NCI-H2081 treated with DMSO at 0.1 percent for 48 hours (cell line): ENCODE measurements around the gene TLCD1.

Source experiments
- DNase-seq: peaks from one replicate; lab custom pipeline; 2025; lab: John Stamatoyannopoulos, UW

Gene TLCD1

DNA sequence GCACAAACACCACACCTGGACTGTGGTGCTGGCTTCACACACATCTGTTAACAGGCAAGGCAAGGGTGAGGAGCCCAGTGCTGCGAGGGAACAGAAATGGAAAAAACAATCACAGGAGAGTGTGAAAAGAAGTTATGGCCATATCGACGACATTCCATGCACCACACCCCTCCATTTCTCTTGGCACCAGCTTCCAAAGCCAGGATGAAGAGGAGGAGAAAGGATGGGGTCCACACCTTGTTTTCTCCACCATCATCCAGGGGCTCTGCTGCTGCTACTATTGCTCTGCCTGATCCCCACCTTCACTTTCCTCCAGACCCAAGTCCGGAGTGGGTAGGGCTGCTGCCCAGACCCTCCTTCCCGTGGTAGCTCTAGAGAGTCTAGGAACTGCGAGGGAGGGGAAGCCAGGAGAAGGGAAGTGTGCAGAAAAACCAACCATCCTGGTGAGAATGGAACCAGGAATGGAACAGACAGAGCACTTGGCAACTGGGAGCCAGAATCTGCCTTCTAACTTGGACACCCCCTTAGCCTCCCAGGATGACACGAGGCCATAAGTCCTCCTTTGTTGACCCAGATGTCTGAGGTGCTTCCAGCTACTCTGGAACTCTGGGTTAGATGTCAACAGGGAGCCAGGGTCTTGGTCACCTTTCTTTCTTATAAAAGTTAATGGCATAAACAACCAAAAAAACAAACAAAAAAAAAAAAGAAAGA lies 13.2 kb downstream of the TLCD1 start:
- no peak for DNase-seq

DNA sequence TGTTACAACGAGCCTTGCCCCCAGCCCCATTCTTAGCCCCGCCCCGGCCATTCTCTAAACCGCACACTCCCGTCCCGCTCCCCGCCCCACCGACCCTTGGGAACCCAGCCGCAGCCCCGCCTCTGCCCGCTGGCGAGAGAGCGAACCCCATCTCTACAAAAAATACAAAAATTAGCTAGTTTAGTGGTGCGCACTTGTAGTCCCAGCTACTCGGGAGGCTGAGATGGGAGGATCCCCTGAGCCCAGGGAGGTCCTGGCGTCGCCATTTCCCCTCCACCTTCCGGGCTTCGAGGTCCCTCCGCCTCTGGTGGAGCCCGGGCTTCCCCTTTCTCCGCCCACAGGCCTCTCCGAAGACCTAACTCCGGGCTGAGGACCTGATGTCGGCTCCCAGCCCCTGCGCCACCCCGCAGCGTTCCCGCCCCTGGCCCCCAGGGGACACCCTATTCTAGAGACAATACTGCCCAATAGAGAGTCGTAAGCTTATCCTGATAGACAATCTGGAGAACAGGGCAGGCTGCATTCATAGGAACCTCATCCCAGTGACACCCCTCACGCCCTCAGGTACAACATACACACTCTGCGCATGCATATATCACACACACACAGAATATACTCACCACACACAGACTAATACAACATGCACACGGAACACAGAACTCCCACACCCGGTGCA lies 13.9 kb downstream of the TLCD1 start:
- no peak for DNase-seq

DNA sequence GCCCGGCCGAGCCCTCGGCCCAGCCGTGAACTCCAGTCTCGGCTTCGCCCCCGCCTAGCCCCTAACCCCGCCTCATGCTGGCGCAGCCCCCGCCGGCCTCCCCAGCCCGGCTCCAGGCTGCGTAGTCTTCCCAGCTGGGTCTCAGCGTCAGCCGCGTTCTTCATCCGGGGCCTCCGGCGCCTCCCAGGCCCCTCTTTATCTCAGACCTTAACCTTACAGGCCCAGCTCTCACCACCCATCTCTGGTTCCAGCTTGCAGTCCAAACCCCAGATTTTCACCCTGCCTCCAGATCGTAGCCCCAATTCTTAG lies 14.4 kb downstream of the TLCD1 start, which contains the start of gene PROCA1:
PROCA1 (minus strand) TSS at position 166 of the 309 bp plus-strand sequence. CDS start 228 bp downstream, outside the sequence.
- DNase-seq: no peak

DNA sequence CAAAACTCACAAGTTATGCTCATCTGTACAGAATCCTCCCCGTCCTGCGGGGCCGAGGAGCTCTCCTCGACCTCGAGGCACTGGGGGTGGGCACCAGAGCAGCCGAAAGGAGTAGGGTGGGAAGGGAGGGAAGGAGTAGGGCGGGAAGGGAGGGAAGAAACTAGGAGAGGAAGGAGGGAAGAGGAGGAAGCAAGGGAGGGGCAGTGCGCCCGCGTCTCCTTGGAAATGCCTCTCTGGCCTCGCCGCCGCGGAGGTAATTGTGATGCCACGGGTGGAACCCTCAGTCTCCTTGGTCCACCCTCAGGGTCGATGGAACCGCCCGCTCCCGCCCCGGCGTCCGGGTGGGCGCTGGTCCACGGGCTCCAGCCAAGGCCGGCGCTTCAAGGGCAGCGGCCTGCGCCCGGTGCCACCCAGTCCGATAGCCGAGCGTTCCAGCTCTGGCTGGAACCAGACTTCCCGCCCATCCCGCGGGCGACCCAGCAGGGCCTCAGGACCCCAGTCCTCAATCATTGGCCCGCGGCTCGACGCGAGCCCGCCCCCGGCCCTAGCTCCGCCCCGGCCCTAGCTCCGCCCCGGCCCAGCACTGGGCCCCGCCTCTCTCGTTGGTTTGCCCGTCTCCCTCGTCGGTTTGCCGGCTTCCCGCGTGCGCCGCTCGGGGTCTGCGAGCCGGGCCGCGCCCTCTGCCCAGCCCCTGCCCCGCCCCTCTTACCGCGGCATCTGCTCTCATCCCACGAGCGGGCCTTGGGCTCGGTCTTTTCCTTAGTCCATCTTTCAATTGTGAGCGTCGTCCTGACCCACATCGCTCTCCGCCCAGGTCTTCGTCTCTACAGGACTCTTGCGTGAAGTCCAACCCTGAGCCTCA lies 14.9 kb downstream of the TLCD1 start:
- DNase-seq: no peak

DNA sequence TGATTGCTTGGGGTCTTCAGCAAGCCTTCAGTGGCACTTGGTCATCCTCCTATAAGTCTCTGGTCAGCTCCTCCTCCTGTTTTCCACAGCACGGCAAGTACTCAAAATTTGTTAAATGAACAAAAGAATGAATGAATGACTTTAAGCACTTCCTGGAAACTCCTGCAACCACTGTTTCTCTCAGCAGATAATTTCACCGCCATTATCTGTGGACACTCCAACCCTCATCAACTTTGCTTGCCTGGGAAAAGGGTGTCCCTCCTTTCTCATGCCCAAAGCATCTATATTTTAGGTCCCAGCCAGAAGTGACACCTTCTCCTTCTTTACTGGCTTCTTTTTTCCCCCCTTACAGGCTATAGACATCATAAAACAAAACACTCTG lies 18.7 kb downstream of the TLCD1 start:
- no peak for DNase-seq

DNA sequence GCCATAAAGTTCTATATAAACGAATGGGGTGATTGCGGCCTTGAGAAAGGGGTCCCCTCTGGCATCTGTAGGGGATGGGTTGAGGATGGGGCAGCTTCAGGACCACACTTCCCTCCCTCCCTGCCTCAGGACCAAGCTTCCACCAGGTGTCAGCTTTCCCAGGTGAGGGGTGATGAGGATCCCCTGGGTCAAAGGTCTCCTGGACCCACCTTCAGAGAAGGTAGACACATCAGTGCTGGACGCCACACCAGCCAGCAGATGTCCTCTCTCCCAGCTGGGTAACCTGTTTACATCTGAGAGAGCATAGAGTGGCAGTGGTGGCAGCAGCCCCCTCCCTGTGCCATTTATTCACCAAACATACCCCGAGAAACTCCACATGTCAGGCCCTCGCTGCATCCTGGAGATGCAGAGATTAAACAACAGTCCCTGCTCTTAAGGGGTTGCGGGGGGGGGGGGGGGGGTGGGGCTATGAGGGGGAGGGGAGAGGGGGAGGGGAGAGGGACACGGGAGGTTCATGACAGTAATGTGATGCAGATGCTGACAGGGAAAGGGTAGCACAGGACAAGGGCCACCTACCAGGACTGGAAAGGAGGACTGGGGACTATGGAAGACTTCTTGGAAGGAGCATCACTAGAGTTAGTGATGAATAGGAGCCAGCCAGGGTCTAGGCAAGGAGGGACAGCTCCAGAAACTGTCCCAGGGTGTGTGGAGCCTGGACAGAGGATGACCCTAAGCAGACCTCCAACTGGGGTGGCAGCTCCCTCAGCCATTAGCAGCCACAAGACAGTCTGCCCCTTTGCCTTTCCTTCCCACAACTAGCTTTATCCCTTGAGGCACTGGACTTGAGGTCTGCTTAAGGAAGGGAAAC lies 19.3 kb downstream of the TLCD1 start:
- no peak for DNase-seq

DNA sequence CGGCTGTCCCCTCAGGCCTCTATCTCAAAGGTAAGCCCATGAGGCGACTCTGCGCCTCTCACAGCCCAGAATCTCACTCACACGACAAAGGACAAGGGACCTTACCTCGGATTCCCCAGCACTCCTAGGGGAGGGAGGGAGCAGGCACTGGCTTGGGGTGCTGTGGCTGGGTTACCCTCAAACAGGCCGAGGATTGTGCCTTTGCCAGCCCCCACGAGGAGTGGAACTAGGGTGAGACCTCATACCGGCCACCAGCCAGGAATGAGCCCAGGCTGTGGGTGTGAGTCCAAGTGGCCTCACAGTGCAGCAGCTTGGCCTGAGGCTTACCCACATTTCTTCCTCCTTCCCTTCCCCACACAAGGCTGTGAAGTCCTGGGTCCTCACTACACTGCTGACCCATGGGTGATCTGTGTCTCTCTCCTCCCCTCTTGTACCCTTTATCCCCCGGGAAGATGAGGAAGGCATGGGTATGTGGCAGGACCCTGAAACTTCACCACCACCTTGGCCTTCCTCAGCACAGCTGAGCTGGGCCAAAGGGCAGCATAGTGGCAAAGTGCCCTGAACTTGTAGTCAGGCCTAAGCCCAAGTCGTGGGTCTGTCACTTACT lies 20.2 kb downstream of the TLCD1 start:
- DNase-seq: no peak

DNA sequence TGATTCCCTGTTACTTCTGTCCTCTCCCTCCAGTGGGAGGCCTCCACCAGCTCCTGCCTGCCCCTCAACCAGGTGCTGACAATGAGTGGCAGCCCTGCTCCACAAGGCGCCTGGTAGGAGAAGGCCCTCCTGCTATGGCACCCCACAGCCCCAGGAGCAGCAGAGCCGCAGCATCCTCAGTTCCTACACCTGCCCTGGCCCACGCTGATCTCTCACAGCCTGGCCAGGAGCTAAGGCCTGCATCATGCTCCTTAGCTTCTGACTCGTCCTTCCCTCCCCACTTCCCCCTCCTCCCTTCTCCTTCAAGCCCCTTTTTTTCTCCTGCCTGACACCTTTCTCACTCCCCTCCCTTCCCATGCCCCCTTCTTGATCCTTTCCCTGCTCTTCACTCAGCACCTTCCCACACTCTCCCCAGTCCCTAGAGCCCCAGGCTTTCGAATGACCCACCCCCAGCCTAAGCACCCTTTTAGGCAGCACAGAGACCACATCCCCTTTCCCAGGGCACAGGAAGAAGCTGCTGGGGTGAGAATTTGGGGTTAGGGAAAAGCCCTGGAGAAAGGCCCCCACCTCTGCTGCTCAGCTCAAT lies 20.9 kb downstream of the TLCD1 start:
- no peak for DNase-seq

DNA sequence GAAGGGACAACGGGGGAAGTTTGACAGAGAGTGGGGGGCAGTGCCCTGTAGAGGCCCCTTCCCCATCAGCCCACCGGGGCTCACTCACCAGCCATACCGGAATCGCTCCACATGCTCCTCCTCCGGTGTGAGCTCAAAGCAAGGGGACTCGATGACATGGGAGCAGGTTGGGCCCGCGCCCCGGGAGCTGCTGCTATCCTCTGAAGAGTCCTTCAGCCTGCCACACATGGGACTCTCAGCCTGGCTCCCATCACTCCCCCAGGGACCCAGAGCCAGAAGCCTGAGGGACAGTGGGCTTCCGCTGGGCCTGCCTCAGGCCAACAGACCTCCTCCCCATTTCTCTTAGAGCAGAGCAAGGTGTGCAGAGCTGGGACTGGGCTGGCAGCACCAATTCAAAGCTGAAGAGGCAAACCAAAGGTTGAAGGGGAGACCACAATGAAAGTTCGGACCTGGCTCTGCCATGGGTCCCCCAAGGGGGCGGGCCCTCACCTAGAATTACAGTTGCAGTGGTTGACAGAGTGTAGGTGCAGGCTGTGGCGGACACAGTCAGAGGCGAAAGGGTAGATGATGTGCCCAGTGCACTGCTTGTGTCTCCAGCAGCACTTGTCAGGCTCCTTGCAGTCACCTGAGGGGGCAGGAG lies 21.7 kb downstream of the TLCD1 start:
- DNase-seq: no peak

DNA sequence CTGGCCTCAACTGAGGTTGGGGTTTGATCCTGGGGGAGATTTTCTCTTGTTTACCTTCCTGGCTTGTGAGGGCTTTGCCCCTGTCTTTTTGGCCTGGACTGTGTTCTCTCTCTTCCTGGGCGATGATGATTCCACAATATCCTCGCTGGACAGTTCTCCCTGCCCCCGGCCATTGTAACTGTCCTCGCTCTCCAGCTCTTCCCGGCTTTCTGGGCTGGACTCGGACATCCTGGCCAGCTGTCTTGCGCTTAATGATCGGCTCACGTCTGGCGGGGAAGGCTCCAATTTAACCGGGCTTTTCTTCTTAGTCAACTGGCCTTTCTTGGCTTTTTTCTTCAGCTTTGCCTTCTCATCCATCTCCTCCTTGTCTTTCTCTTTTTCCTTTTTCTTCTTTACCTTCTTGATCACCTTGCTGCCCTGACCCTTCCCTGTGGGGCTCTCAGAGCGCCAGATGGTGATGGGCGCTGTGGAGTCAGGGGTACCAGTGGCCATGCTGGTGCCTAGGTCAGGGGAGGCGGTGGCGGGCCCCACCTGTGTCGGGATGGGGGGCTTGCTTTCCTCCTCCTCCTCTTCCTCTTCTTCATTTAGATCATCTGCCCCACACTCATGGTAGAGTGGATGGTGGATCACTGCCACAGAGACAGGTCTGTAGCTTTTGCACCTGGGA lies 22.3 kb downstream of the TLCD1 start:
- DNase-seq: no peak

DNA sequence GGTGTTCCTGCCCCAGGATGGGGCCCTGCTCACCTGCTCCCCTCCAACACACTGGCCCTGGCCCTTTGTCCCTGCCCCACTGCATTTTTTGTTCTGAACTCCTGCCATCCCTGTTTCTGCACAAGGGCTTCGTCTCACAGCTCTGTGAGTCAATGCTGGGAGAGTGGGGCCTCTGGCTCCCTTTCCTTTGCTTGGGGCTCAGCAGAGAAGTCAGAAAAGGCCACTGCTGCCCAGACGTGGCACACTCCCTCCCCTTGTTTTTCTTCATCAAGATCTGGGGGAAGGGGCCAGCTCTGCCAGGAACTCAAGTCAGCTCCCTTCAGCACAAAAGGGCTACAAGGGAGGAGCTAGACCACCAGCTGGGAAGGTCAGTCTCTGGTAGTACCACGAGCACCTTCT lies 23.3 kb downstream of the TLCD1 start:
- no peak for DNase-seq

DNA sequence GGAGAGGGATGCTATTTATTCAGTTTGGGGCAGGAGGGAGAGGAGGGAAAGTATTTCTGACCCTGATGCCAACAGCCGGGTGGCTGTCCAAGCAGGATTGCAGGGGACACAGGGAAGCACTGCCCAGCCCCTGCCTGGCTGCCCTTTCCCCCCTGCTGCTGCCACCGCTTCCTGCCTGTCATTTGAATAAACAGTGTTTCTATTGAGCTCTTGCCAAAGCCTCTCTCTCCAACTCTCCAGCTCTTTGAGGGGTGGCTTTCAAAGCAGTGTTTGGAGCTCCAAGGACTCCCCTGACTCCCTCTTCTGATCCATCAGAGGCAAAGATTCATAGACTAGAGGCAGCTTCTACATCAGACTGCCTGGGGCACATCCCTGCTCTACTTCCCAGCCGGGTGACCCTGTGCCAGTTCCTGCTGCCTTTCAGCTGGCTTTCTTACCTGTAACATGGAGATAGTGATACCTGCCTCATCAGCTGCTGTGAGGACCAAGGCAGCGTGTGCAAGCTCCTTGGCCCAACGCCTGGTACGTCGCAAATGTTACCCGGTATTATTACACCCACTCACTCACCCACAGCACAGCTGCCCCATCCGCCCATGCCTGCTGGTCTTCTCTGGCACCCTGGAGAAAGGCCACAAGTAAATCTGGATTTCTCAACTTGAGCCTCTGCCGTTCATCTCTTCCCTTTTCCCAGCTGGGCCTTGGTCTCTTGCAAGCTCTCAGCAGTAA lies 23.8 kb downstream of the TLCD1 start:
- no peak for DNase-seq

DNA sequence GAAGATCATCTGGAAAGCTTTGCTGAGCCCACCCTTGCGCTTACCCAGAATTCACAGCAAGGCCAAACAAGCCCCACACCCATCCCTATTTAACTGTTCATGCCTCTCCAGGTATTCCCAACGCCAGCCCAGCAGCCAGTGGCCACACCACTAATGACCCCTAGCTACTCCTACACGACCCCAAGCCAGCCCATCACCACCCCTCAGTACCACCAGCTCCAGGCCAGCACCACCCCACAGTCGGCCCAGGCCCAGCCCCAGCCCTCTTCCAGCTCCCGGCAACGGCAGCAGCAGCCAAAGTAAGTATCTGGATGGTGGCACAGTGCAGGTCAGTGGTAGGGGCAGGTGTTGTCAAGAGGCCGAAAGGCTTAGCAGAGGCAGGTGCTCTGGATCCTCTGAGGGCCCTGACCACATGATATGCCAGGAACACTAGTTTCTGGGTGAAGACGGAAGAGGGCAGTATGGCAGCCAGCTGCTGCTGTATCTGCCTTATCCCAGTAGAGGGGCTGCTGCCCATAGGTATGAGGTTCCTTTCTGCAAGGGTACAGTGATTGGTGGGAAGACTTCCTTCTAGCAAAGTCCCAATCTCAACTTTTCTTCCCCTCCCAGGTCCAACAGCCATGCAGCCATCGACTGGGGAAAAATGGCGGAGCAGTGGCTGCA lies 25.1 kb downstream of the TLCD1 start:
- no peak for DNase-seq

DNA sequence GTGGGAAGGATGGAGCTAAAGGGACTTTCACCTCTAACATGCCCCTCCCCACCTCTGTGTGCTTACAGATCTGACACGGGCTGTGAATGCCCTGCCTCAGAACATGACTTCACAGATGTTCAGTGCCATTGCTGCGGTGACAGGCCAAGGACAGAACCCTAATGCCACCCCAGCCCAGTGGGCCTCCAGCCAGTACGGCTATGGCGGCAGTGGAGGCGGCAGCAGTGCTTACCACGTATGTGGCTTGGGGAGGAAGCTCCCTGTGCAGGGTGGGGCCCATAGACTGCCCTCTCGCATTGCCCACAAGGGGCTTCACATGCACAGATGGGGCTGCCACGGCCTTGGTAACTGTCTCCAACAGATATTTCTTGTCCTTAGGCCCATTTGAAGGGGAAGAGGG lies 25.8 kb downstream of the TLCD1 start:
- DNase-seq: no peak

DNA sequence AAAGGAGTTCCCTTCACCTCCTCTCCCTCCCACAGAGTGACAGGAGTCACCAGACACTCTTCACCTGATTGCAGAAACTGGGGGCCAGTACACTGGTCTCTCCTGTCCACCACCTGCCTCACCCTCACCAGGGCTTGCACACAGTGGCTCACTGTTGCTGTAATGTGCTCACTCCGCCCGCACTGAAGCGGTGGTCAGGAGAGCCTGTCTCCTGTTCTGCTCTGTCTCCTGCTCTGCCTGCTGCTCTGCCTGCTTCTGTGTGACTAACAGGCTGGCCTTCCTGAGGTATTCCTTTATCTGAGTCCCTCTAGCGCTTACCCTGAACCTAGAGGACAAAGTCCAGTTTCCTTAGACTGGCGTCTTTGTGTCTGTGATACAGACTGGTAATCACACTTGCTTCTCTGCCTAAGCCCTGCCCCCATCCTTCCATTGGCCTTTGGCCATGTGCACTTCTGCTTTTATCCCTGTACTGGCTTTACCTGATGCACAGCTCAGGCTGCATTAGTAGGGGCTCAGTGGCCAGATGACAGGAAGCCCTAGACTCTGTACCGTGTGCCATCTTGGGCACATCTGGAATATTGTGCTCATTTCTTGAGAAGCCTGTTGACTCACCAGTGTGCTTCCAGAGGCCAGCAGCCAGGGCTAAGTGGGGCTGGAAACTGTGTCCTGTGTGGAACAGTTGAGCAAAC lies 27.6 kb downstream of the TLCD1 start:
- no peak for DNase-seq

DNA sequence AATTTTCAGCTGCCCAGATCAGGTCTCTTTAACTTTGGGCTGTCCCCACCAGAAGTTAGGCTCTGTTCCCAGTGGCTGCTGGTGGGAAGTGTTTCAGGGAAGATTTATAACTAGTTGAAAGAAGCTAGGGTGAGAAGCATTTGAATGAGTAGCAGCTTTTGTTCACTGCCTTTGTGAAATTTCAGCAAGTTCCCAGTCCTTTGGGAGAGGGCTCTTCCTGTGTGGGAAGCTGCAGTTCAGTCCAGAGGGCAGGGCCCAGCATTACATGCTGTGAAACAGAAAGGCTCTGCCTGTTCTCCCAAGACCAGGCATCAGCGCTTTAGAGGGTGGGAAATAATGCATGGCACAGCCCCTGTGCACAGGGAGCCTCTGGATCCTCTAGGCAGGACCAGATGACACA lies 32.2 kb downstream of the TLCD1 start:
- no peak for DNase-seq

DNA sequence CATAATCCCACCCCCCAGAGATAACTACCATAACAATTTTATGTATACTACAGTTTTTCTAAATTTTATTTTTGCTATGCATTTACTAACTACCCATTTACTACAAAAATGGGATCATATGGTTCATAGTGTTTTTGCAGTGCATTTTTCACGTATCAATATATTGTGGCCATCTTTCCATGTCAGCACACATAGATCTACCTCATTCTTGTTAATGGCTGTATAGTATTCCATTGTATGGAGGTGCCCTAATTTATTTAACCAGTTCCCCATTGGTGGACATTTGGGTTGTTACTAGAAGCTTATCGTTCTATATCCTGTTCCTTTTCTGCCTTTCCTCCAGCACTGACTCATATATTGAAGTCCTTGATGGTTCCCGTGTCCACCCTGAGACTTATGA lies 37.0 kb downstream of the TLCD1 start:
- no peak for DNase-seq

DNA sequence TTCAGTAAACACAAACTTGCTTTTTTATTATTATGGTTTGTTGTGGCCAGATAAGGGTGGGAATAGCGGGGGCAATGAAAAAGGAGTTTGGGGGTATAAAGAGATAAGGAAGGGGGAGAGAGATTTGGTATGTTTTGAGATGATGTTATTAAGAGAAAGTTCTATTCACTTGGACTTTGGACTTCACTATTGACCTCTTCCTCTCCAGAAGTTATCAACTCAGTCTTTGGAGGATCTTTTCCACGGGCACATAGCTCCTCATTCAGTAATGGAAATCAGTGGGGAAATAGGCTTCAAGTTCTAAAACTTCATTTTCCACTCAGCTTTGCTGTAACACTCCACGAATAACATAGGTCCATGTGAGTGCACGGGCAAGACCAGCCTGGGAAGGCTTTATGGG lies 37.6 kb downstream of the TLCD1 start:
- DNase-seq: no peak
